ENCODE measurements around the gene GPATCH1.

DNA sequence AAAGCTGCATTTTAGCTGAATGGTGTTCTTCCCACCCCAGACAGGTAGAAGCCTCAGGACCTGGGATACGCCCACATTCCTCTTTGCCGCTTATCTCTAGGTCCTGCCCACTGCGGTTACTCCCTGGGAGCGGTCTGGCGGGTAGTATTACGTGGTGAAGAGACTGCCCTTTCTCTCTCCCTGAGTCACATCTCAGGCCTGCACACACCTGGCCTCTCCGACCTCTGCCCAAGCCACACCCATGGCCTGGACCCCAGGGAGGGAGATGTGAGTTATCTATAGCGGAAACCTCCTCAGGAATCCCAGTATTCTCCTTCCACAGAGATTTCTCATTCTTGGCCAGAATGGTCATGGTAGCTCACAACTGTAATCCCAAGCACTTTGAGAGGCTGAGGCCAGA lies 33.6 kb upstream of the GPATCH1 start:
- no peak for TF ChIP-seq POLR2AphosphoS5 (IDR thresholded peaks at IDR 0.05; ENCODE audit: borderline replicate concordance, low read depth, low read length)
- TF ChIP-seq EZH2 (IDR thresholded peaks at IDR 0.05), result no peak
- no peak for TF ChIP-seq FOXP2 (optimal IDR thresholded peaks at IDR 0.05; ENCODE audit: control extremely low read depth, extremely low read length, insufficient read depth)
